Neural crest cell (in vitro differentiated cells): ENCODE results near the gene STK24. TPM values are rescaled to one million over a fixed set of nuclear protein-coding genes. Genes with fewer than 3 reads are reported as not detected.

Source experiments
- DNase-seq: peaks from one replicate; pipeline ENCODE4 v3.0.0; 2021; ENCODE audit warnings: low read depth, mixed read lengths, low spot score
- H3K27ac Mint-ChIP-seq: one replicate; pipeline ENCODE4 v1.8.0; 2021; ENCODE audit warnings: mild to moderate bottlenecking, mixed read lengths; ENCODE audit not compliant: unreplicated experiment
- H3K27me3 Mint-ChIP-seq: 2 replicates; pipeline ENCODE4 v1.8.0; 2021; ENCODE audit warnings: low read depth, mild to moderate bottlenecking, mixed read lengths
- H3K36me3 Mint-ChIP-seq: 2 replicates; pipeline ENCODE4 v1.8.0; 2021; ENCODE audit warnings: low read depth, mild to moderate bottlenecking, mixed read lengths
- H3K4me1 Mint-ChIP-seq: 2 replicates; pipeline ENCODE4 v1.8.0; 2021; ENCODE audit warnings: mixed read lengths
- H3K4me3 Mint-ChIP-seq: one replicate; pipeline ENCODE4 v1.8.0; 2021; ENCODE audit warnings: mild to moderate bottlenecking, mixed read lengths
- H3K9me3 Mint-ChIP-seq: 2 replicates; pipeline ENCODE4 v1.8.0; 2021; ENCODE audit warnings: mixed read lengths
- CTCF ChIP-seq: fragments of 200-600 bp; sonication (generic); conservative IDR thresholded peaks from 2 replicates; pipeline ENCODE4 v1.5.0; 2021; ENCODE audit warnings: antibody characterized with exemption, mild to moderate bottlenecking
- total RNA-seq: library from RNA; stranded (reverse); gene quantifications from 2 replicates; pipeline ENCODE4 v1.2.1, GENCODE V29; 2021

The STK24 gene
- total RNA-seq, 1 donor from 2014 or later: 114 TPM

DNA sequence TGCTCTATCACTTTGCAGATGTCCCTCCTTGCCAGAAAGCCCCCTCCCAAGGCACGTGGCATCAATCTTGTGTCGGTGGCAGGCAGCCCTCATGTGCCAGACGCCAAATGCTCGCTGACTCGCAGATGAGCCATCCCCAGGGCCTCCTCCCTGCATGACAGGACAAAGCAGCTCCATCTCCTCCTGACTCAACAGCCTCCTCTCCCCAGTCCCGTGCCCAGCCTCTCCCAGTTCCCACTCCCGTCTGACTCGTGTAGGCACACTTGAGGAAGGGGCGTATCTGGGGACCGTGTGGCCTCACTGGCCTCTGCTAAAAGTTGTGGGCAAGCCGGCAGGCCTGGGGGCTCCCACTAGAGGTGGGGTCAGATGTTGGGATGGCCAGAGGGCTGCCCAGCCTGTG, 133.6 kb downstream of the STK24 start:
- H3K27ac Mint-ChIP-seq: peak overlapping the region; percentile 81
- TF ChIP-seq CTCF: no peak

GRCh38 chr13:98442391-98443230, 134.3 kb downstream of the STK24 start:
- H3K4me1 Mint-ChIP-seq: peaks cover 6% of the 10 kb centered on the region
- peaks cover 2% of the 10 kb centered on the region for H3K36me3 Mint-ChIP-seq
- no peaks in the 10 kb centered on the region for H3K9me3 Mint-ChIP-seq
- peaks cover 3% of the 10 kb centered on the region for H3K27me3 Mint-ChIP-seq
- DNase-seq: no peak
- no peak for TF ChIP-seq CTCF
- H3K4me3 Mint-ChIP-seq: peak overlapping the region; percentile 66
- H3K27ac Mint-ChIP-seq: no peak overlapping the region

More for the DNA sequence above, 133.6 kb downstream of the STK24 start:
- Mint-ChIP-seq H3K36me3 (peaks cover 5% of the 10 kb centered on the region), H3K4me1 (peaks cover 9% of the 10 kb centered on the region), H3K27me3 (peaks cover 4% of the 10 kb centered on the region), H3K4me3 (peak overlapping the region; percentile 66), H3K9me3 (no peaks in the 10 kb centered on the region)
- DNase-seq: no peak

DNA sequence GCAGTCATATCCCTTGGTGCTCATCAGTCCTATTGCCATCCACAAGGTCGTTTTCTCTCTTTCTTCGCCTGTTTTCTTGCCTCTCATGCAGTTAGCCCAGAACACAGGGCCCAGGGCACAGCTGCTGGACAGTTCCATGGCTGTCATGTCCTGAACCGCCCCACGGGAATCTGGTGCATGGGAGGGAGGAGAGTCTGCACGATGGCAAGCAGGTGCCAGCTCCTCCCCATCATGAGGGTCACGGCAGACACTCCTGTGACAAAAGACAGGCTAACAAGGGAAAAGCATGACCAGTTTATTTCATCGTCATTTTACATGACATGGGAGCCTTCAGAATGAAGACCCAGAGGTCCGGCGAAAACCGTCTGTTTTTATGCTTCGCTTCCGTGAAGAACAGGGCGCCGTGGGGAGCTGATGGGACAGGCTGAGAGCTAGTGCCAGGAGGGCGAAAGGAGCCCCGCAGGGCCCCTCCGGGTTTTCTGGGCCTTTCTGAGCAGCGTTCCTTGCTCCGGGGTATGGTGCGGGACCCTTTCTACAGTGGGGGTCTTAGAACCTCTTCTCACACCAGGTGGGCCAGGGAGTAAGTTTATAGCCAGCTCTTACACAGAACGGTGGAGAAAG, 135.7 kb downstream of the STK24 start:
- Mint-ChIP-seq H3K4me3 (peak overlapping the region; percentile 61), H3K4me1 (peaks cover 9% of the 10 kb centered on the region), H3K27ac (no peak overlapping the region), H3K27me3 (peaks cover 3% of the 10 kb centered on the region), H3K36me3 (peaks cover 9% of the 10 kb centered on the region), H3K9me3 (no peaks in the 10 kb centered on the region)
- no peak for TF ChIP-seq CTCF
- DNase-seq: no peak

DNA sequence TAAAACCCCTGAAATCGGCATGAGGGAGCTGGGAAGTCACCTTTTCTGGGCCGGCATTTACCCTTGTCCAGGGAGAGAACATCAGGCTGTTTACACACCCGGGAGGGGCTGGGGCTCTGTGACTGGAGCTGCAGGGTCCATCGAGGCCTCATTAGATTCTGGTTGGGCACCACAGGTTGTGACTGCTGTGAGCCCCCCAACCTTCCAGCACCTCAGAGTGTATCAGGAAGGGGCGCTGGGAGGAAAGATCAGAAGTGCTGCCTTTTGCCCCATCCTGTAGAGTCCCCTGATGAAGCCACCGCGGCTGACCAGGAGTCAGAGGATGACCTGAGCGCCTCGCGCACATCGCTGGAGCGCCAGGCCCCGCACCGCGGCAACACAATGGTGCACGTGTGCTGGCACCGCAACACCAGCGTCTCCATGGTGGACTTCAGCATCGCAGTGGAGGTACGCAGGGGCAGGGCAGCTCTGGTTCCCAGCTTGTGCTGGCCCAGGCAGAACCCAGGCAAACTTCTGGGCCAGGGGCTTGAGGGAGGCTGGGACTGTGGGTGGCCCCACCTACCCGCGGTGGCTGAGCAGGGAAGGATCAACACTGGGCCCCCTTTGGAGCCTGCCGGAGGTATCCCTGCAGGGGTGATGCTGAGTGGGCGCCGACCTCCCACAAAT, 136.4 kb downstream of the STK24 start:
- H3K36me3 Mint-ChIP-seq: peaks cover 12% of the 10 kb centered on the region
- no peak for DNase-seq
- peaks cover 3% of the 10 kb centered on the region for H3K27me3 Mint-ChIP-seq
- no peak overlapping the region for H3K4me3 Mint-ChIP-seq
- no peak overlapping the region for H3K27ac Mint-ChIP-seq
- peaks cover 9% of the 10 kb centered on the region for H3K4me1 Mint-ChIP-seq
- no peak for TF ChIP-seq CTCF
- H3K9me3 Mint-ChIP-seq: no peaks in the 10 kb centered on the region

- no peak for TF ChIP-seq CTCF
- Mint-ChIP-seq H3K36me3 (peaks cover 15% of the 10 kb centered on the region), H3K27ac (peak overlapping the region; percentile 12), H3K4me1 (peaks cover 4% of the 10 kb centered on the region), H3K9me3 (no peaks in the 10 kb centered on the region), H3K4me3 (peak overlapping the region; percentile 38), H3K27me3 (peaks cover 3% of the 10 kb centered on the region)
- DNase-seq: no peak
Observed at GRCh38 chr13:98439896-98440295, 137.0 kb downstream of the STK24 start.
